Progenitor cell of endocrine pancreas (in vitro differentiated cells): ENCODE measurements around the gene CCDC92. TPM values are rescaled to one million over a fixed set of nuclear protein-coding genes. Genes with fewer than 3 reads are reported as not detected.

Experiments used
- DNase-seq: peaks from one replicate; pipeline ENCODE4 v3.0.0; 2021; ENCODE audit warnings: low spot score; ENCODE audit not compliant: unreplicated experiment
- H3K27ac Mint-ChIP-seq: 2 replicates; pipeline ENCODE4 v1.8.0; 2021; ENCODE audit warnings: mild to moderate bottlenecking, moderate library complexity, mixed read lengths
- H3K27me3 Mint-ChIP-seq: 2 replicates; pipeline ENCODE4 v1.8.0; 2021; ENCODE audit warnings: mixed read lengths
- H3K36me3 Mint-ChIP-seq: 2 replicates; pipeline ENCODE4 v1.8.0; 2022; ENCODE audit warnings: mixed read lengths; ENCODE audit not compliant: insufficient read depth
- H3K4me1 Mint-ChIP-seq: 2 replicates; pipeline ENCODE4 v1.8.0; 2021; ENCODE audit warnings: low read depth, mixed read lengths
- H3K4me3 Mint-ChIP-seq: 2 replicates; pipeline ENCODE4 v1.8.0; 2021; ENCODE audit warnings: low read depth, mild to moderate bottlenecking, moderate library complexity, mixed read lengths
- H3K9me3 Mint-ChIP-seq: 2 replicates; pipeline ENCODE4 v1.8.0; 2021; ENCODE audit warnings: low read depth, mixed read lengths
- total RNA-seq: library from RNA; stranded (reverse); gene quantifications from 2 replicates; pipeline ENCODE4 v1.2.1, GENCODE V29; 2021
- TF ChIP-seq, protein P1 (sequence below): fragments of 200-600 bp; sonication (generic); IDR thresholded peaks from one replicate; pipeline ENCODE4 v1.5.0; 2021; ENCODE audit warnings: antibody characterized with exemption, mild to moderate bottlenecking; ENCODE audit not compliant: unreplicated experiment

The CCDC92 gene
- total RNA-seq, 1 donor from 2014 or later, result 59.1 TPM

- Mint-ChIP-seq H3K27me3 (no peaks in the 10 kb centered on the region), H3K4me1 (peaks cover 53% of the 10 kb centered on the region), H3K9me3 (no peaks in the 10 kb centered on the region), H3K36me3 (peaks cover 38% of the 10 kb centered on the region), H3K4me3 (no peak overlapping the region), H3K27ac (peak overlapping the region; percentile 13)
- TF ChIP-seq, protein P1, sequence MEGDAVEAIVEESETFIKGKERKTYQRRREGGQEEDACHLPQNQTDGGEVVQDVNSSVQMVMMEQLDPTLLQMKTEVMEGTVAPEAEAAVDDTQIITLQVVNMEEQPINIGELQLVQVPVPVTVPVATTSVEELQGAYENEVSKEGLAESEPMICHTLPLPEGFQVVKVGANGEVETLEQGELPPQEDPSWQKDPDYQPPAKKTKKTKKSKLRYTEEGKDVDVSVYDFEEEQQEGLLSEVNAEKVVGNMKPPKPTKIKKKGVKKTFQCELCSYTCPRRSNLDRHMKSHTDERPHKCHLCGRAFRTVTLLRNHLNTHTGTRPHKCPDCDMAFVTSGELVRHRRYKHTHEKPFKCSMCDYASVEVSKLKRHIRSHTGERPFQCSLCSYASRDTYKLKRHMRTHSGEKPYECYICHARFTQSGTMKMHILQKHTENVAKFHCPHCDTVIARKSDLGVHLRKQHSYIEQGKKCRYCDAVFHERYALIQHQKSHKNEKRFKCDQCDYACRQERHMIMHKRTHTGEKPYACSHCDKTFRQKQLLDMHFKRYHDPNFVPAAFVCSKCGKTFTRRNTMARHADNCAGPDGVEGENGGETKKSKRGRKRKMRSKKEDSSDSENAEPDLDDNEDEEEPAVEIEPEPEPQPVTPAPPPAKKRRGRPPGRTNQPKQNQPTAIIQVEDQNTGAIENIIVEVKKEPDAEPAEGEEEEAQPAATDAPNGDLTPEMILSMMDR, result no peak
- DNase-seq, result no peak
These were observed 17.1 kb upstream of the CCDC92 start for GRCh38 chr12:123989753-123990152.

GRCh38 chr12:123989168-123989567 is 16.5 kb upstream of the CCDC92 start:
- no peaks in the 10 kb centered on the region for H3K27me3 Mint-ChIP-seq
- H3K4me1 Mint-ChIP-seq, result peaks cover 53% of the 10 kb centered on the region
- TF ChIP-seq, protein P1, result no peak
- H3K4me3 Mint-ChIP-seq, result no peak overlapping the region
- H3K27ac Mint-ChIP-seq, result peak overlapping the region; percentile 28
- DNase-seq, result no peak
- no peaks in the 10 kb centered on the region for H3K9me3 Mint-ChIP-seq
- H3K36me3 Mint-ChIP-seq, result peaks cover 34% of the 10 kb centered on the region

DNA sequence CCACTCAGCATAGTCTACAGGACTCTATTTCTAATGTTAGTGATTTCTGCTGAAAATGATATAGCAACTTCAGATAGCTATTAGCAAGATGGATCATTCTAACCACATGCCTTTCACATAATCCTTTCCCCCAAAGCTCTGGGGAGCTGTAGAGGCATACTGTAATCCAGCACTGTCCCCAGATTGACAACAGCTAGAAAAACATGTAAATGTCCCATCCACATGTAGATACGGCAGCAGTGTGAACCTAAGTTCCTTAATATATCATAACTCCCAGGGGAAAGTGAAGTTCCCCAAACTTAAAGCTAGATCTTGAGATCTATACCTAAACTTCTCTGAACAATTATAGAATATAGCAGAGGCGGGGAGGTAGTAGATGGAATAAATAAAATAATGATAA is 14.4 kb upstream of the CCDC92 start:
- H3K9me3 Mint-ChIP-seq, result no peaks in the 10 kb centered on the region
- peaks cover 28% of the 10 kb centered on the region for H3K36me3 Mint-ChIP-seq
- peaks cover 54% of the 10 kb centered on the region for H3K4me1 Mint-ChIP-seq
- TF ChIP-seq, protein P1, result no peak
- no peak overlapping the region for H3K4me3 Mint-ChIP-seq
- no peak for DNase-seq
- peak overlapping the region; percentile 67 for H3K27ac Mint-ChIP-seq
- no peaks in the 10 kb centered on the region for H3K27me3 Mint-ChIP-seq

DNA sequence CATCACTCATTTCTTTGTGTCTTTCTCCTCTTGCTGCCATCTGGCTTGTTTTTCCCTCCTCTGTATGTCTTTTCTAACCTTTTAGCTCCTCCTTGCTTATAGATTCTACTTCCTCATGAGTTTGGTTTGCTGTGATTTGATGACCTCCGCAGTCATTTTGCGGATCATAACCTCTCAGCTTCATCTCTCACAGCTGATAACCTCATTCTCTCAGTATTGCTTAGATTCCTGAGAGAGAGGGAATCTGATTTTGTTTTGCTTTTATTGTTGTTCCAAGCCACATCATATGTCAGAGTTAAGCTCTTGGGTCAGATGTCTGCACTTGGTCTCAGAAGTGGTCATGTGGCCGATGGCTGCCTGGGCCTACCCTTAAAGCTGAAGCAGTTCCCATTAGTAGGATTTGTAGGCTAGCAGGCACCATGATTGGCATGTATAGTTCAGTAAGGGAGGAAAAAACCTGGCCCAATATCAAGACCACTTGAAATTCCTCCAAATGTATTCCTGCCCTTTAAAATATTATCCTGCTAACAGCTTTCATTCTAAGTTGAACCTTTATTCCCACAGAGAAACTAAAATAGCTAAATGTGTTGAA is 13.8 kb upstream of the CCDC92 start:
- Mint-ChIP-seq H3K4me1 (peaks cover 54% of the 10 kb centered on the region), H3K27me3 (no peaks in the 10 kb centered on the region), H3K36me3 (peaks cover 25% of the 10 kb centered on the region), H3K9me3 (no peaks in the 10 kb centered on the region), H3K4me3 (no peak overlapping the region), H3K27ac (peak overlapping the region; percentile 67)
- TF ChIP-seq, protein P1, result no peak
- DNase-seq, result no peak

DNA sequence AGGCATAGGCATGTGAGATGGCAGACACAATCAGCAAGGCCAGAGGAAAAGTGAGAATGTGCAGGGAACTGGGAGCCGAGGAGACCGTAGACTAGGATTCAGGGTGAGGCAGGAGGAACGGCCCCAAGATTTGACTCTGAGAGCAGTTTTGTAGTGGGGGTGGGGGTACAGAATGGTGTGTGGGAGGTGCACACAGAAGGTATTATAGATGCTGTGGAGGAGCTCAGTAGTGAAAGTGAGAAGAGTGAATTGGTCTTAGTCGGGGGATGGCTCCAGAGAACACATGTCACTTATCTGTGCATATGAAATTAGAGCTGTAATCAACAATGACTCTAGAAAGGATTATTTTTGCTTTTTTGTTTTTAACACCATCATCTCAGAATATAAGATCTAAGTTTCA is 12.3 kb upstream of the CCDC92 start:
- no peaks in the 10 kb centered on the region for H3K9me3 Mint-ChIP-seq
- TF ChIP-seq, protein P1, result no peak
- no peak for DNase-seq
- no peaks in the 10 kb centered on the region for H3K27me3 Mint-ChIP-seq
- H3K4me1 Mint-ChIP-seq, result peaks cover 47% of the 10 kb centered on the region
- peak overlapping the region; percentile 6 for H3K27ac Mint-ChIP-seq
- H3K36me3 Mint-ChIP-seq, result peaks cover 23% of the 10 kb centered on the region
- no peak overlapping the region for H3K4me3 Mint-ChIP-seq
